Fibroblast of lung (primary cell): ENCODE results near the gene MDM1. TPM values are rescaled to one million over a fixed set of nuclear protein-coding genes. Genes with fewer than 3 reads are reported as not detected.

Experiments
- DNase-seq, 2 donors: peaks; one replicate each; pipeline versions ENCODE4 v3.0.0 to v3.0.0-alpha.2; 2010; ENCODE audit warnings: low read depth in 2 of 2
- H2AFZ ChIP-seq: 2 replicates; pipeline ENCODE4 v1.5.1; 2012; ENCODE audit warnings: low read length, control low read depth, inconsistent platforms
- H3K27ac ChIP-seq: 2 replicates; pipeline ENCODE4 v1.5.1; 2011; ENCODE audit warnings: low read length, control low read depth; ENCODE audit not compliant: insufficient read depth
- H3K27me3 ChIP-seq: 2 replicates; pipeline ENCODE4 v1.5.1; 2011; ENCODE audit warnings: mild to moderate bottlenecking, low read length; ENCODE audit not compliant: control insufficient read depth, insufficient read depth
- H3K36me3 ChIP-seq: 2 replicates; pipeline ENCODE4 v1.5.1; 2011; ENCODE audit warnings: low read length; ENCODE audit not compliant: control insufficient read depth, insufficient read depth
- H3K4me1 ChIP-seq: 2 replicates; pipeline ENCODE4 v1.5.1; 2011; ENCODE audit warnings: low read length; ENCODE audit not compliant: control insufficient read depth, insufficient read depth; ENCODE audit errors: extremely low read depth
- H3K4me2 ChIP-seq: 2 replicates; pipeline ENCODE4 v1.5.1; 2011; ENCODE audit warnings: low read length, control low read depth; ENCODE audit not compliant: insufficient read depth; ENCODE audit errors: extremely low read depth
- H3K4me3 ChIP-seq, 4 experiments: fragments of 200-600 bp in 1 of 4; sonication (generic) in 1 of 4; replicated peaks in 1 of 4; 2 replicates each; pipeline ENCODE4 v1.5.1; 2011 to 2016; ENCODE audit warnings: low read length in 4 of 4, low read depth in 3 of 4, mild to moderate bottlenecking in 3 of 4, control low read depth in 2 of 4, inconsistent platforms in 1 of 4, mixed read lengths in 1 of 4; ENCODE audit not compliant: insufficient read depth in 1 of 4; ENCODE audit errors: control extremely low read depth in 1 of 4
- H3K79me2 ChIP-seq: 2 replicates; pipeline ENCODE4 v1.5.1; 2012; ENCODE audit warnings: mild to moderate bottlenecking, low read length, inconsistent platforms; ENCODE audit not compliant: control insufficient read depth, insufficient read depth
- H3K9ac ChIP-seq: 2 replicates; pipeline ENCODE4 v1.5.1; 2011; ENCODE audit warnings: mild to moderate bottlenecking, low read length, control low read depth; ENCODE audit not compliant: insufficient read depth
- H3K9me3 ChIP-seq: 2 replicates; pipeline ENCODE4 v1.5.1; 2012; ENCODE audit warnings: low read depth, low read length; ENCODE audit not compliant: control insufficient read depth, insufficient read depth
- H4K20me1 ChIP-seq: 2 replicates; pipeline ENCODE4 v1.5.1; 2011; ENCODE audit warnings: low read length; ENCODE audit not compliant: control insufficient read depth, insufficient read depth; ENCODE audit errors: extremely low read depth
- EZH2 ChIP-seq: IDR thresholded peaks from 2 replicates; pipeline ENCODE4 v1.5.1; 2012; ENCODE audit warnings: low read length, control low read depth, mild to moderate bottlenecking; ENCODE audit errors: missing control alignments
- polyA plus RNA-seq, 2 donors: library from polyadenylated mRNA; depleted of rRNA in 1 of 2; stranded (reverse) in 1 of 2; unstranded in 1 of 2; fragments of >200 nt; gene quantifications; 2 replicates each; pipeline ENCODE4 v1.2.1, GENCODE V29; 2011 to 2012; ENCODE audit warnings: missing spikeins in 1 of 2
- total RNA-seq: library from RNA; depleted of rRNA; stranded (reverse); fragments of >200 nt; gene quantifications from 2 replicates; pipeline ENCODE4 v1.2.1, GENCODE V29; 2014
- TF ChIP-seq, protein P1 (sequence below), 2 donors: IDR thresholded peaks in 1 of 2; conservative IDR thresholded peaks in 1 of 2; 1 replicate in 1 of 2; 2 replicates in 1 of 2; pipeline ENCODE4 v1.5.1; 2011 to 2012; ENCODE audit warnings: low read length in 2 of 2, control low read depth in 1 of 2, inconsistent platforms in 1 of 2, low read depth in 1 of 2, mild to moderate bottlenecking in 1 of 2

Gene MDM1
- total and polyA plus RNA-seq, 2 donors (not counting 1 experiment from before 2014, with no cell fraction given), result 7.4 to 12.4 TPM

DNA sequence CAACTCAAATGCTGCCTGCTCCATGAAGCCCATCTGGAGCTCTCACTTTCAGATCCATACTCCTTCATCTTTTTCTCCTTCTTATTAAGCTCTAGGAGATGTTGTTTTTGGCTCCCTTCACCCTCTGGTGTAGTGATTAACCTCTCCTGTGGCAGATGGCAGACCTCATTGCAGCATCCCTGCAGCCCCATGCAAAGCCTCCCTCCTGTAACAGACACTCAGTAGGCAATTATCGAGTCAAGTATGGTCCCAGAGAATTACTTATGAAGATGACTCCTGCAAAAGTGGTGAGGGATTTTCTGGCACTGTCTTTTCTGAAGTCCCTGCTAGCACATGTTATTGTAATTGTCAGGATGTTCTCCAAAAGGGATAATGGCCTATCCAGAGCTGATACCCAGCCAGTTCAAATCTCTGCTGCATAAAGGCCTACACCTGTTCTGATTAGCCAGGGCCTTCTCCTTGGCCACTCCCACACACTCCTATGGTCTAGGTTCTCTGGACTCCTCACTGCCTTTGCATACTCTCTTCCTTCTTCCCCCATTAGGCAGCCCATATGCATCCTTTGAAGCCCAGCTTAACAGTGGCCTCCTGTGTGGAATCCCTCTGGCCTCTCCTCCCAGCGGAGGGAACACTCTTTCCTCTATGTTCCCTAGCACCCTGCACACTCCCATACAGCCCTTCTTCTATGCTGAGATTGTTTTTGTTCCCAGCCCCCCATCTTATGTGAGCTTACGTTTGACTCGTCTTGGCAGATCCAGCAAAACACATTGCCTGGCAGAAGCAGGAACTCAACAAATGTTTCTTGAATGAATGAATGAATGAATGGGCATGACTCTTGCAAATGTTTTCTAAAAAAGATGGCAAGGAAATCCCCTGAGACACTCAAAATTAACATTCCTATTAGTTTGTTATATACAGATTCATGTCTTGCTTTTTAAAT, 43.9 kb upstream of the MDM1 start:
- Histone ChIP-seq H3K4me2 (no peak overlapping the region), H2AFZ (no peak overlapping the region), H3K36me3 (no peaks in the 10 kb centered on the region), H3K27me3 (peaks cover 2% of the 10 kb centered on the region), H3K9ac (no peak overlapping the region), H3K9me3 (no peaks in the 10 kb centered on the region), H3K27ac (no peak overlapping the region), H4K20me1 (no peaks in the 10 kb centered on the region), H3K4me1 (no peaks in the 10 kb centered on the region), H3K4me3 (no peak overlapping the region), H3K79me2 (no peaks in the 10 kb centered on the region)
- peak in 1 of 2 donors; percentile 62 for DNase-seq
- TF ChIP-seq, protein P1, sequence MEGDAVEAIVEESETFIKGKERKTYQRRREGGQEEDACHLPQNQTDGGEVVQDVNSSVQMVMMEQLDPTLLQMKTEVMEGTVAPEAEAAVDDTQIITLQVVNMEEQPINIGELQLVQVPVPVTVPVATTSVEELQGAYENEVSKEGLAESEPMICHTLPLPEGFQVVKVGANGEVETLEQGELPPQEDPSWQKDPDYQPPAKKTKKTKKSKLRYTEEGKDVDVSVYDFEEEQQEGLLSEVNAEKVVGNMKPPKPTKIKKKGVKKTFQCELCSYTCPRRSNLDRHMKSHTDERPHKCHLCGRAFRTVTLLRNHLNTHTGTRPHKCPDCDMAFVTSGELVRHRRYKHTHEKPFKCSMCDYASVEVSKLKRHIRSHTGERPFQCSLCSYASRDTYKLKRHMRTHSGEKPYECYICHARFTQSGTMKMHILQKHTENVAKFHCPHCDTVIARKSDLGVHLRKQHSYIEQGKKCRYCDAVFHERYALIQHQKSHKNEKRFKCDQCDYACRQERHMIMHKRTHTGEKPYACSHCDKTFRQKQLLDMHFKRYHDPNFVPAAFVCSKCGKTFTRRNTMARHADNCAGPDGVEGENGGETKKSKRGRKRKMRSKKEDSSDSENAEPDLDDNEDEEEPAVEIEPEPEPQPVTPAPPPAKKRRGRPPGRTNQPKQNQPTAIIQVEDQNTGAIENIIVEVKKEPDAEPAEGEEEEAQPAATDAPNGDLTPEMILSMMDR (conservative IDR thresholded peaks at IDR 0.05 in 1 of 2, IDR thresholded peaks at IDR 0.05 in 1 of 2; ENCODE audit: low read depth in 1 of 2, low read length in 2 of 2), result no peak
- TF ChIP-seq EZH2, result no peak

DNA sequence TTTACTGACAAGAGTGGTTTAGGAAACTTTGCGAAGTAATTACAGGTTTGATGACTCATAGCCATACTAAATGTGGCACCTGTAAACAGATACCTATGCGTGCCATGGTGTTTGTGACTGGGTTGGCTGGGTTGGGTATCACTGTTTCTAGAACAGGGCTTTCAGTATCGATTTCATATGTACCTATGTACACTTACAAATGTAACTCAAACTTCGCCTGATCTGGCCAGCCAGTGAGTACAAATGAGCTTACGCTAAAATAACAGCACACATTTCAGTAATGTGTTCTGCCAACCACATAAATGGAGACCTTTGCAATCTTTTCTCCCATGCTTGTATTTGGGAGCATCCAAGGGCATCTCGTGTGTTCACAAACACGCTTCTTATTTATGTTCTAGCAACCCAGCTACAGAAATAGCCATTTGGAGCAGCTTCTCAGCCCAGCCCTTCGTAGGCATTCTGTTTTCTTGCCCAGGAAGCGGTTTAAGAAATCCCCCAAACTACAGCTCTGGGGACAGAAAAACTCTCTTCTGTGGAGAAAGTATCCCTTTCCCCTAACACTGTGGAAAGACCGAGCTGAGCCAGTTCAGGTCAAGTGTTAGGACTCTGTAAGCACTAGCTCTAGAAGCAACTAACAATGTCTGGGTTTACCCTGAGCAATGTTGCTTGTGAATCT, 42.3 kb upstream of the MDM1 start:
- H3K79me2 ChIP-seq, result no peaks in the 10 kb centered on the region
- H3K4me2 ChIP-seq, result no peak overlapping the region
- H4K20me1 ChIP-seq, result no peaks in the 10 kb centered on the region
- H3K4me3 ChIP-seq, result no peak overlapping the region
- peaks cover 2% of the 10 kb centered on the region for H3K27me3 ChIP-seq
- no peak overlapping the region for H3K27ac ChIP-seq
- H3K36me3 ChIP-seq, result no peaks in the 10 kb centered on the region
- H3K4me1 ChIP-seq, result no peaks in the 10 kb centered on the region
- DNase-seq, result no peak
- no peak overlapping the region for H3K9ac ChIP-seq
- no peaks in the 10 kb centered on the region for H3K9me3 ChIP-seq
- H2AFZ ChIP-seq, result no peak overlapping the region
- TF ChIP-seq, protein P1 (conservative IDR thresholded peaks at IDR 0.05 in 1 of 2, IDR thresholded peaks at IDR 0.05 in 1 of 2; ENCODE audit: low read depth in 1 of 2, low read length in 2 of 2), result no peak
- TF ChIP-seq EZH2, result no peak

- Histone ChIP-seq H3K27ac (no peak overlapping the region), H3K9me3 (no peaks in the 10 kb centered on the region), H3K9ac (no peak overlapping the region), H2AFZ (no peak overlapping the region), H3K4me1 (peaks cover 3% of the 10 kb centered on the region), H3K4me2 (no peak overlapping the region), H4K20me1 (no peaks in the 10 kb centered on the region), H3K79me2 (no peaks in the 10 kb centered on the region), H3K36me3 (no peaks in the 10 kb centered on the region), H3K4me3 (no peak overlapping the region), H3K27me3 (no peaks in the 10 kb centered on the region)
- DNase-seq, result no peak
- TF ChIP-seq EZH2, result no peak
- TF ChIP-seq, protein P1 (conservative IDR thresholded peaks at IDR 0.05 in 1 of 2, IDR thresholded peaks at IDR 0.05 in 1 of 2; ENCODE audit: low read depth in 1 of 2, low read length in 2 of 2), result no peak
Measured at GRCh38 chr12:68370667-68371066, 38.5 kb upstream of the MDM1 start.
